ENCODE data around the gene MAEA.

DNA sequence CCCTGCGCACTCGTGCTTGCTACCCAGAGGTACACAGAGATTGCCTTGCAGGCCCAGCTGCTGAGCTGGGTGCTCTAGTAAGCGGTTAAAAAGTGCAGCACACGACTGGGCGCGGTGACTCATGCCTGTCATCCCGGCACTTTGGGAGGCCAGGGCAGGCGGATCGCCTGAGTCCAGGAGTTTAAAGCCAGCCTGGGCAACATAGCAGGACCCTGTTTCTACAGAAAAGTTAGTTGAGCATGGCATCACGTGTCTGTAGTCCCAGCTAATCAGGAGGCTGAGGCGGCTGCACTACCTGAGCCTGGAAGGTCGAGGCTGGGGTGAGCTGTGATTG, 62.8 kb downstream of the MAEA start:
- TF ChIP-seq EZH2phosphoT487 (IDR thresholded peaks at IDR 0.05; ENCODE audit: insufficient read depth, low read depth) (no peak), EZH2 (IDR thresholded peaks at IDR 0.05; ENCODE audit: insufficient read depth, poor library complexity, severe bottlenecking) (no peak)
